SK-N-MC (cell line): Measurements from ENCODE around the gene CNOT10.

Experiments
- EZH2 ChIP-seq: fragments of 200-600 bp; sonication (generic); IDR thresholded peaks from one replicate; pipeline ENCODE4 v1.6.1; 2017; ENCODE audit warnings: antibody characterized with exemption
- FOXP2 ChIP-seq: optimal IDR thresholded peaks from 2 replicates; pipeline ENCODE3; 2011; ENCODE audit warnings: mild to moderate bottlenecking, moderate library complexity; ENCODE audit not compliant: insufficient read depth; ENCODE audit errors: extremely low read length, control extremely low read depth
- POLR2AphosphoS5 ChIP-seq: IDR thresholded peaks from 2 replicates; pipeline ENCODE4 v1.6.1; 2012; ENCODE audit warnings: mild to moderate bottlenecking, low read depth, low read length, borderline replicate concordance

- no peak for TF ChIP-seq POLR2AphosphoS5
- no peak for TF ChIP-seq EZH2
- no peak for TF ChIP-seq FOXP2
Observed at GRCh38 chr3:32764481-32764880, 79.5 kb downstream of the CNOT10 start.
